ENCODE measurements around the gene GAS7. TPM values are rescaled to one million over a fixed set of nuclear protein-coding genes. Genes with fewer than 3 reads are reported as not detected.

Gene GAS7
- polyA plus RNA-seq, 3 donors: 13.0 to 16.9 (median 16.9) TPM

- no peak for DNase-seq (ENCODE audit: extremely low read depth in 1 of 11, low read depth in 9 of 11, low spot score in 4 of 11)
These were observed 76.3 kb downstream of the GAS7 start for GRCh38 chr17:10121971-10122707.

DNA sequence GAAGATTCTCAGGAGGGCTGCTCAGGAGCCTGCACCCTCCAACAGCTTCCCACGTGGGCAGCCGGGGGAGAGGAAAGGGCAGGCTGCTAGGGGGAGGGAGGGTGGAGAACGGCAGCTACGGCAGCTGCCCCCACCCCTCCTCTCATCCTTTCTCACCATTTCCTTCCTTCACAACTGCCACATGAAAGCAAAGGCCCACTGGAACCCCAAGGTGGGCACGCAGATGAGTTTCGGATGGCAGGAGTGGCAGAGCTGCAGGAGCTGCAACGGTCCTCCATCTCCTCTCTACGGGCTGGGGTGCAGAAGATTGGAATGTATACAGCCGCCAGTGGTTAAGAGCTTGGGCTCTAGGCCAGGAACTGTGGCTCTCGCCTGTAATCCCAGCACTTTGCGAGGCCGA lies 77.7 kb downstream of the GAS7 start:
- DNase-seq (ENCODE audit: extremely low read depth in 1 of 11, low read depth in 9 of 11, low spot score in 4 of 11): no peak

DNA sequence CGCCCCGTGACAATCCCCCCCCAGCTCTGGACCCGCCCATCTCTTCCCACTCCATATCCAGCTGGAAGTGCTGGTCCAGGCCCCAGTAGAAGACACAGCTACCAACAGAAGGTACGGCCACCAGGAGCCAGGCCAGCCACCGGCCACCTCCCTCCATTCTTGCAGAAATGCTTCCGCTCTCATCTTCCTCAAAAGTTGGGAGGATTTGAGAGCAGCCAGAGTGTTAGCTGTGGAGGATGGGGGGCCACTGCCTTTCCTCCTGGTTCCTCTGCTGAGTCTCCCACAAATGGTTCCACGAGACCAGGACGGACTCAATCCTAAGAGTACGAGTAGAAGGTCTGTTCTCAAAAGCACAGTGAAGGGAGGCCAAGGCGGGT lies 78.3 kb downstream of the GAS7 start:
- no peak for DNase-seq (ENCODE audit: extremely low read depth in 1 of 11, low read depth in 9 of 11, low spot score in 4 of 11)

DNA sequence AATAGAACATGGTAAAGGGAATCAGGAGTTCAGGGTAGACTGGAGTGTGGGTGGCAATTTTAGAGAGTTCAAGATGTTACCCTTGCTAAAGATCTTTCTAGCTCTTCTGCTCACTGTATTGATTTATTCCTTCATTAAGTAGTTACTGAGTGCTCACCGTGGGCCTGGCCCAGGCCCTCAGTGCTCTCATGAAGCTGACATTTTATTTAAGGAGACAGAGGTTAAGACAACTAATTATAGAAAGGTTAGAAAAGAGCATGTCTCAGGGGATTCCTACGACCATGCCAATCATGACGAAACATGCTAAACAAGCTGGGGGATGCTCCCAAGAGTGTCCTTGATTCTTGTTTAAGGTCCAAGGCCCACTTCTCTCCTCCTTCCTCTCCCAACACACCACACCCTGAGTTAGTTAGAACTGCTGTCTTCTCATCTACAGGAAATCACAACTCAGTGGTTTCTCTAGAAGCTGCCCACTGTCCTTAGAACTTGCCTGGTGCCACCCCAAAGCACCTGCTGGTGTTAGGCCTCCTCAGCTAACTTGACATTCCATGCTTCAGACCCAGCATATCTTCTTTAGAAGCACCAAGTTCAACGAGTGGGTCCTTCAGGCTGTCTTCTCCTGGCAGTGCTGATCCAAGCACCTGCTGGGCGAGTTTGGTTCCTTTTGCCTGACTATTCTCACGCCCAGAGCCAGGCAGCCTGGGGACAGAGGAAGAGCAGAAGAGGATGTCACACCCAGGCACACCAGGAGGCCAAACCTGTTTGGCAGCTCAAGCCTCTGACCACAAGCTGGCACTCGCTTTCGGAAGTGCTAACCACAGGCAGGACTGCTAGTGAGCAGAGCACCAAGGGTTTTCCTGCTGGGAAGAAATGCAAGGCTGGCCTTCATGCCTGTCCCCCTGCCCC lies 79.0 kb downstream of the GAS7 start:
- DNase-seq (ENCODE audit: extremely low read depth in 1 of 11, low read depth in 9 of 11, low spot score in 4 of 11): no peak

DNA sequence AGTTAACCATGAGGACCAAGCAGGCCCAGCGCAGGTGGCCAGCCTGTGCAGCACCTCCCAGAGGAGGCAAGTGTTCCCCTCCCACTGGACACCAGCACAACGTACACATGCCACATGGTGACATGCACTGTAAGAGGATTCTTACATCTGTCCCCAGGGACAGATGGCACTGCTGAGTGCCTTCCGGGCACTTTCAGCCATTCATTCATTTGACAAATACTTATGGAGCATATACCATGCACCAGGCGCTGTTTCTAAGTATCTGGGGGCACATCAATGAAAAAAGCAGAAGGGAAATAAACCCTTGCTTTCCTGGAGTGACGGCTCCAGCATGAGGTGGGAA lies 79.6 kb downstream of the GAS7 start:
- DNase-seq (ENCODE audit: extremely low read depth in 1 of 11, low read depth in 9 of 11, low spot score in 4 of 11): no peak

DNA sequence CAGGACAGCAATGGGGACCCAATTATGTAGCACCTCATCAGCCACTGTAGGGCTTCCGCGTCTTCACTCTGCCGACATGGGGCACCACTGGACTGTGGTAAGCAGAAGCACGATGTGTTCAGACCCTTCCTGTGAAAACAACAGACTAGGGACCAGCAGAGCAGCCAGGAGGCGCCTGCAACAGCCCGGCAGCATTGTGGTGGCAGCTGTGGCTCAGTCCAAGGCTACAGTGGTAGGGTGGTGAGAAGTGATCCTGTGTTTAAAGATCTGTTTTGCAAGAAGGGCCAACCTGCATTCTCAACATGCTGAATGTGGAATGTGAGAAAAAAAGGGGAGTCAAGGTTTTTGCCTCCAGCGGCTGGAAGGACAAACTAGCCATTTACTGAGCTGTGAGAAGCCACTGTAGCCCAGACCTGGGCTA lies 80.8 kb downstream of the GAS7 start:
- DNase-seq (ENCODE audit: extremely low read depth in 1 of 11, low read depth in 9 of 11, low spot score in 4 of 11): no peak

GRCh38 chr17:10116753-10117420 lies 81.5 kb downstream of the GAS7 start:
- DNase-seq (ENCODE audit: extremely low read depth in 1 of 11, low read depth in 9 of 11, low spot score in 4 of 11): no peak

DNA sequence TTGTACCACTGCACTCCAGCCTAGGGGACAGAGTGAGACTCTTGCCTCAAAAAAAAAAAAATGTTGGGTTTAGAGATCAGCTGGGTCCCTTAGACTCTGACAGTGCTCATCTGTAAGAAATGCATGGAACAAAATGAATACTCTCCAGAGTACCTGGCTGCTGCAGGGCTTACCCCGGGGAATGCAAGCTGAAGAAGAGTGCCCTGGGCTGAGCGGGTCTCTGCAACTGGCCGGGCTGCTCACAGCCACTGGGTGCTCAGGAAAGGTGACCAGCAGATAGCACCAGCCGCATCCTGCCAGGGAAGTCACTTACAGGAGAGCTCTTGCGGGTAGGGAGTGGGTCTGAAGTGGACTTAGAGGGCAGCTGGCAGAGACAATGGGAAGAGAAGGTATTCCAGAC lies 82.1 kb downstream of the GAS7 start:
- DNase-seq (ENCODE audit: extremely low read depth in 1 of 11, low read depth in 9 of 11, low spot score in 4 of 11): no peak

GRCh38 chr17:10115536-10115932 lies 82.9 kb downstream of the GAS7 start:
- no peak for DNase-seq (ENCODE audit: extremely low read depth in 1 of 11, low read depth in 9 of 11, low spot score in 4 of 11)

DNA sequence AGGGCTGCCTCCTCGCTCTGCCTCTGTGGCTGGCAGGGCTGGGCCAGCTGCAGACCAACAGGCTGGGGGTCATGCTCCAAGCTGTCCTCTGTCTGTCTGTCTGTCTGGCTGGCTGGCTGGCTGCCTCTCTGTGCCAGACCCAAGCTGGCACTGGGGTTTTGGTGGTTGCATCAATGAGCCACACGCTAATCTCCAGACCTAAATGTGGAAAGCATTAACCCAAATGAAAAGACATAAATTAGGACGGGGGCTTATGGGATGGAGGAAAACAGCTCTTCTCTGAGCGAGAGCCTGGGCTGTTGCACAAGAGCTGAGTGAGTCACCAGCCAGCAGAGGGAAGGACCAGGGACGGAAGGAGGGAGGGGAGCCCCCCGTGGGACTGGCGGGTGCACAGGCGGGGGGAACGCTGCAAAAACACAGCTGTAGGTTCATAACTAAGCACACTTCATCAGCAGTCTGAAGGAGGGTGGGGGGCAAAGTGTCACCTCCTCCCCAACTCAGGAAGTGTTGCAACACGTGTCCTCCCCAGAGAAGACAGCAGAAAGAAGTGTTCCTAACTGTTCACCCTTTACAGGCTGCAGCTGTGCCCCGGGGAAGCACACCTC lies 83.4 kb downstream of the GAS7 start:
- peak in 4 of 11 donors; percentile 50 to 73 (median 65) for DNase-seq (ENCODE audit: extremely low read depth in 1 of 11, low read depth in 9 of 11, low spot score in 4 of 11)

DNA sequence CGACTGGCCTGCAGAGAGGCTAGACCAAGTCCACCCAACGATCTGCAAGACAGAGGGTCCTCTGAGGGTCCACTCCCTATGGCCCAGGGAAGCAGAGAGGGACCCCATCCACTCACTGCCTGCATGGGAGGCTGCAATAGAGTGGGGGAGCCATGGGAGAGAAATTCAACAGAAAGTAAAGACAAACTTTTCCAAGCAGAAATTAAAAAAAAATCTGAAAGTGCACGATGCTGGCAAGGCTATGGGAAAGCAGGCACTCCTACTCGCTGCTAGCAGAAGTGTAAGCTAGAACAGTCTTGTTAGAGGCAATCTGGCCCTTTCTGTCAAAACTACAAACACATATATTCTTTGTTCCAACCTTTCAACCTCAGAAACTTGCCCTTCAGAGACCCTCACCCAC lies 85.4 kb downstream of the GAS7 start:
- DNase-seq (ENCODE audit: extremely low read depth in 1 of 11, low read depth in 9 of 11, low spot score in 4 of 11): no peak

DNA sequence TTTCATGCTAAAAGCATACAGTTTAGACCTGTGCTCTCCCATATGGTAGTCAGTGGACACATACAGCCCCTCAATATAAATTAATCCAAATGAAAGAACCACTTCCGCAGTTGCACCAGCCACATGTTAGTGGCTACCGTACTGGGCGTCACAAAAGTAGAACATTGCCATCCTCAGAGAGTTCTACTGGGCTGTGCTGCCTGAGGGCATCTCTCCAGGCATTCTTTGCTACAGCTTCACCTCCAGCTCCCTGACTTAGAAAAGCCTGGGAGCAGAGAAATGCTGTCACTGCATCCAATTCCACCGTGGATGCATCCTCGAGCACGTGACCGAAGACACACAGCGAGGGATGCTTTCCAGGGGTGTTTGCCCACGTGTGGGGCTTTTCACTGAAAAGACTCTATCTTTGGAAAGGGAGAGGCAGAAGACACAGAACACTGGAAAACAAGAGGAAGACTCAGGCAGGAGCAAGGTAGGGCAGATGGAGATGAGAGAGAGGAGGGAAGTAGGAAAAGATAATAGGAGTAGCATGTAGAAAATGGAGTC lies 86.4 kb downstream of the GAS7 start:
- DNase-seq (ENCODE audit: extremely low read depth in 1 of 11, low read depth in 9 of 11, low spot score in 4 of 11): no peak

- DNase-seq (ENCODE audit: extremely low read depth in 1 of 11, low read depth in 9 of 11, low spot score in 4 of 11): no peak
These were observed 89.3 kb downstream of the GAS7 start for GRCh38 chr17:10109146-10109545.

- DNase-seq (ENCODE audit: extremely low read depth in 1 of 11, low read depth in 9 of 11, low spot score in 4 of 11): no peak
These were observed 90.9 kb downstream of the GAS7 start for GRCh38 chr17:10107316-10108165.

GRCh38 chr17:10106067-10106466 lies 92.3 kb downstream of the GAS7 start:
- no peak for DNase-seq (ENCODE audit: extremely low read depth in 1 of 11, low read depth in 9 of 11, low spot score in 4 of 11)

DNA sequence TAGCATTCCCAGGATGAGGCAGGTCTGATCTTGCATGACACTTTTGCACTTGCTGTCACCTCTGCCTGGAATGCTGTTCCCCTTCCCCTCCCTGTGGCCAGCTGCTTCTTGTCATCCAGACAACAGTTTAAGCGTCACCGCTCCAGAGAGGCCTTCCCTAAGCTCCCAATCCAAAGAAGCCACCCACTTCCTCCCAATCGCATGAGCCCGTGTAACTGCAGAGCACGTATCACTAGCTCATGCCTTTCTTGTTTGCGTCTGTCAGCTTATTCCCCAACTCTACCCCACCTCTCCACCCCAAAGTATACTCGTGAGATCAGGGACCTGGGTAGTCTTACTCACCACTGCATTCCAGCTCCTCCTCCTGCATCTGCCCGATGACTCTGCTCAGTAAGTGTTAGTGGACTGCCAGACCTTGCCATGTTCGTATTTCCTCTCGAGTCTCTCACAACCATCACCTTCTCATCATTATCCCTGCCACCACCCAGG lies 92.8 kb downstream of the GAS7 start:
- peak in 7 of 11 donors; percentile 67 to 84 (median 77) for DNase-seq (ENCODE audit: extremely low read depth in 1 of 11, low read depth in 9 of 11, low spot score in 4 of 11)

DNA sequence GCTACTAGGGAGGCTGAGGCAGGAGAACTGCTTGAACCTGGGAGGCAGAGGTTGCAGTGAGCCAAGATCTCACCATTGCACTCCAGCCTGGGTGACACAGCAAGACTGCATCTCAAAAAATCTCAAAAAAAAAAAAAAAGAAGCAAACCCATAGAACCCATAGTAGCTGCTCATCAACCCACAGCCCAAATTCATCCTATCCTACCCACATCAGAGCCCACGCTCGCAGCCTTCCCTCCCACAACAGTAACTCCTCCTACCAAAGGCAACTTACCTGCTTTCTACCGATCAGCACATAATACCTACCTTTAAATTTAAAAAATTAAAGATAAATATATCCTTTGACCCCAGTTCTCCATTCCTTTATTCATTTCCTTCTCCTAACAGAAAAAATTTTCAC lies 94.7 kb downstream of the GAS7 start:
- no peak for DNase-seq (ENCODE audit: extremely low read depth in 1 of 11, low read depth in 9 of 11, low spot score in 4 of 11)

DNA sequence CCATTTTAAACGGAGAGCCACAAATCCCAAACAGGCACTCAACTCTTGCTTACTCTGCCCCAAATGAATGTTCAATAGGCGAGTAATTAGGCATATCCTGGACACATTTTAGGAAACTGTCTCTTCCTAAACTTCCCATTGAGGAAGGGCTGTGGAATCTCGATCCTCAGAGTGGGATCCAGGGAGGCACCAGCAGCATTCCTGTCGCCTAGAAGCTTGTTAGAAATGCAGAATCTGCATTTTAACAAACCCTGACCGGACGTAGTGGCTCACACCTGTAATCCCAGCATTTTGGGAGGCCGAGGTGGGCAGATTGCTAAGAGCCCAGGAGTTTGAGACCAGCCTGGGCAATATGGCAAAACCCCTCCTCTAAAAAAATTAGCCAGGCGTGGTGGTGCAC lies 95.6 kb downstream of the GAS7 start:
- DNase-seq (ENCODE audit: extremely low read depth in 1 of 11, low read depth in 9 of 11, low spot score in 4 of 11): no peak

Measured in renal cortex interstitium (tissue), 11 donors.